IMR-90 (cell line): Measurements from ENCODE around the gene TEKT5. TPM values are rescaled to one million over a fixed set of nuclear protein-coding genes. Genes with fewer than 3 reads are reported as not detected.

Source experiments
- ATAC-seq: fragments of 200-7000 bp; cut with Tn5 transposase; 2 replicates; pipeline ENCODE4 v1.9.1; 2020; ENCODE audit warnings: low read depth, mild to moderate bottlenecking, moderate library complexity
- BruUV-seq: library from RNA; stranded (reverse); fragments of 400-500 nt; replicated peaks from 2 replicates; lab custom pipeline; 2021; lab: Mats Ljungman, UMichigan
- CTCF ChIA-PET: fragments of 300-600 bp; formaldehyde crosslinking; extraction: SDS; loops from one replicate; lab custom pipeline; 2021; ENCODE audit warnings: antibody characterized with exemption; lab: Yijun Ruan, JAX
- POLR2A ChIA-PET: fragments of 300-600 bp; sonication (Branson Sonifier 250); formaldehyde crosslinking; loops from one replicate; lab custom pipeline; 2022; ENCODE audit warnings: antibody characterized with exemption; ENCODE audit not compliant: unreplicated experiment; lab: Charles Lee
- DNase-seq: peaks from one replicate; pipeline ENCODE4 v3.0.0; 2013
- H2AFZ ChIP-seq: replicated peaks from 2 replicates; pipeline ENCODE3; 2013; ENCODE audit warnings: low read length, mild to moderate bottlenecking; ENCODE audit not compliant: poor library complexity
- H2AK5ac ChIP-seq: 2 replicates; pipeline ENCODE4 v1.6.1; 2013; ENCODE audit warnings: low read depth, low read length, inconsistent platforms
- H2AK9ac ChIP-seq: replicated peaks from 2 replicates; pipeline ENCODE3; 2013; ENCODE audit warnings: mild to moderate bottlenecking, low read depth, low read length, moderate library complexity; ENCODE audit not compliant: poor library complexity
- H2BK120ac ChIP-seq: 2 replicates; pipeline ENCODE4 v1.6.1; 2013; ENCODE audit warnings: low read depth, low read length, inconsistent platforms
- H2BK15ac ChIP-seq: 3 replicates; pipeline ENCODE4 v1.6.1; 2013; ENCODE audit warnings: low read depth, low read length, inconsistent platforms
- H2BK20ac ChIP-seq: 2 replicates; pipeline ENCODE4 v1.6.1; 2013; ENCODE audit warnings: low read depth, mild to moderate bottlenecking, inconsistent platforms, low read length, moderate library complexity
- H2BK5ac ChIP-seq: 2 replicates; pipeline ENCODE4 v1.6.1; 2013; ENCODE audit warnings: mild to moderate bottlenecking, low read depth, low read length, inconsistent platforms; ENCODE audit not compliant: poor library complexity, severe bottlenecking
- H3K14ac ChIP-seq: replicated peaks from 2 replicates; pipeline ENCODE4 v1.6.1; 2013; ENCODE audit warnings: low read depth, low read length, inconsistent platforms
- H3K18ac ChIP-seq: 2 replicates; pipeline ENCODE4 v1.6.1; 2013; ENCODE audit warnings: low read depth, low read length, control low read depth
- H3K23ac ChIP-seq: 2 replicates; pipeline ENCODE4 v1.6.1; 2013; ENCODE audit warnings: low read depth, low read length, inconsistent platforms
- H3K27ac ChIP-seq: 2 replicates; pipeline ENCODE4 v1.5.1; 2013; ENCODE audit warnings: mild to moderate bottlenecking, control low read depth, low read length; ENCODE audit not compliant: insufficient read depth
- H3K27me3 ChIP-seq: 2 replicates; pipeline ENCODE4 v1.6.1; 2013; ENCODE audit warnings: low read length; ENCODE audit not compliant: control insufficient read depth, insufficient read depth
- H3K36me3 ChIP-seq: 2 replicates; pipeline ENCODE4 v1.6.1; 2013; ENCODE audit warnings: low read length, mixed read lengths; ENCODE audit not compliant: control insufficient read depth, insufficient read depth
- H3K4ac ChIP-seq: 2 replicates; pipeline ENCODE4 v1.6.1; 2013; ENCODE audit warnings: low read depth, low read length, inconsistent platforms
- H3K4me1 ChIP-seq: 2 replicates; pipeline ENCODE4 v1.6.1; 2013; ENCODE audit warnings: low read length, mixed read lengths; ENCODE audit not compliant: control insufficient read depth, insufficient read depth
- H3K4me2 ChIP-seq: 2 replicates; pipeline ENCODE4 v1.6.1; 2013; ENCODE audit warnings: low read depth, mild to moderate bottlenecking, control low read depth, low read length, moderate library complexity
- H3K4me3 ChIP-seq: 2 replicates; pipeline ENCODE4 v1.5.1; 2013; ENCODE audit warnings: low read depth, mild to moderate bottlenecking, control low read depth, low read length, moderate library complexity; ENCODE audit not compliant: insufficient read depth
- H3K56ac ChIP-seq: 2 replicates; pipeline ENCODE4 v1.6.1; 2013; ENCODE audit warnings: low read length, inconsistent platforms; ENCODE audit not compliant: insufficient read depth; ENCODE audit errors: extremely low read depth
- H3K79me1 ChIP-seq, 2 experiments: 2 replicates each; pipeline ENCODE4 v1.6.1; 2013; ENCODE audit warnings: low read length in 2 of 2, inconsistent platforms in 1 of 2, low read depth in 1 of 2
- H3K9ac ChIP-seq: 2 replicates; pipeline ENCODE4 v1.6.1; 2013; ENCODE audit warnings: low read depth, low read length, control low read depth
- H3K9me1 ChIP-seq: 2 replicates; pipeline ENCODE4 v1.6.1; 2013; ENCODE audit warnings: low read length, inconsistent platforms; ENCODE audit not compliant: insufficient read depth
- H3K9me3 ChIP-seq: 2 replicates; pipeline ENCODE4 v1.6.1; 2013; ENCODE audit warnings: low read length; ENCODE audit not compliant: control insufficient read depth, insufficient read depth
- H4K20me1 ChIP-seq: 2 replicates; pipeline ENCODE4 v1.6.1; 2013; ENCODE audit warnings: low read length, inconsistent platforms; ENCODE audit not compliant: insufficient read depth
- H4K5ac ChIP-seq: 2 replicates; pipeline ENCODE4 v1.6.1; 2013; ENCODE audit warnings: mild to moderate bottlenecking, low read depth, low read length, control low read depth
- H4K8ac ChIP-seq, 2 experiments: 2 replicates each; pipeline ENCODE4 v1.6.1; 2013; ENCODE audit warnings: low read depth in 2 of 2, low read length in 2 of 2, control low read depth in 1 of 2, inconsistent platforms in 1 of 2
- H4K91ac ChIP-seq: 2 replicates; pipeline ENCODE4 v1.6.1; 2013; ENCODE audit warnings: low read depth, low read length, inconsistent platforms; ENCODE audit not compliant: insufficient read depth
- MAZ ChIP-seq: IDR thresholded peaks from 2 replicates; pipeline ENCODE4 v1.6.1; 2012; ENCODE audit warnings: low read depth, mild to moderate bottlenecking, low read length, improper control_type of control experiment, moderate library complexity, borderline replicate concordance
- WGBS, 2 experiments: methylation state at CpG; one replicate each; pipeline versions ENCODE4 v1.1.5 to v1.1.7; 2013; ENCODE audit warnings: missing lambda C conversion rate in 2 of 2; ENCODE audit not compliant: insufficient read length in 1 of 2; ENCODE audit errors: extremely low coverage in 2 of 2; 5-methylcytosine and 5-hydroxymethylcytosine counted together
- dilution Hi-C: fragments of 300-500 bp; cut with HindIII; formaldehyde crosslinking; loops from one replicate; pipeline ENCODE4 v1.14.3; 2018; ENCODE audit warnings: low sequenced_read_pairs; ENCODE audit not compliant: unreplicated experiment
- in situ Hi-C: fragments of 300-500 bp; cut with MboI; formaldehyde crosslinking; loops from 3 replicates; pipeline ENCODE4 v1.14.3; 2019; ENCODE audit warnings: low sequenced_read_pairs, inconsistent platforms, mixed read lengths
- intact Hi-C: fragments of 100-400 bp; cut with micrococcal nuclease; formaldehyde crosslinking; loops from 2 replicates; pipeline ENCODE4 v1.10.0; 2022
- polyA plus RNA-seq, 3 experiments: library from polyadenylated mRNA; depleted of rRNA; stranded (reverse); fragments of >200 nt; gene quantifications; 2 replicates each; pipeline ENCODE4 v1.2.3, GENCODE V29; 2012; ENCODE audit warnings: low replicate concordance in 1 of 3
- total RNA-seq: library from RNA; depleted of rRNA; stranded (reverse); fragments of >200 nt; gene quantifications from 2 replicates; pipeline ENCODE4 v1.2.3, GENCODE V29; 2012

The TEKT5 gene
- total and polyA plus RNA-seq, 2 of the 4 experiments (the other 2 are of a cell fraction) = 0.17 TPM; not detected in 1

- H4K5ac ChIP-seq = no peak overlapping the region
- intact Hi-C loops = no loop called here
- no peak overlapping the region for H2BK5ac ChIP-seq
- ChIA-PET CTCF (no interaction called here), POLR2A (no interaction called here)
- ATAC-seq (no peak), DNase-seq (no peak)
- no peak overlapping the region for H3K56ac ChIP-seq
- no peak for TF ChIP-seq MAZ
- WGBS, 2 experiments = no CpG with 5 or more reads among the region's 4 CpGs
- H2BK20ac ChIP-seq = no peak overlapping the region
- H2BK15ac ChIP-seq = no peak overlapping the region
- no peak overlapping the region for H2AK9ac ChIP-seq
- H3K18ac ChIP-seq = no peak overlapping the region
- H2AK5ac ChIP-seq = no peak overlapping the region
- no peak overlapping the region for H3K23ac ChIP-seq
- H4K20me1 ChIP-seq = no peaks in the 10 kb centered on the region
- no peak overlapping the region for H4K91ac ChIP-seq
- H3K4me2 ChIP-seq = no peak overlapping the region
- no peak overlapping the region for H3K9ac ChIP-seq
- BruUV-seq = no TSS peak
- H3K4me3 ChIP-seq = no peak overlapping the region
- H3K14ac ChIP-seq = no peak overlapping the region
- no peak overlapping the region for H3K27ac ChIP-seq
- H3K9me1 ChIP-seq = no peaks in the 10 kb centered on the region
- H2AFZ ChIP-seq = no peak overlapping the region
- in situ Hi-C loops = no loop called here
- H3K79me1 ChIP-seq = no peaks in the 10 kb centered on the region
- no peak overlapping the region for H2BK120ac ChIP-seq
- no peak overlapping the region for H3K4ac ChIP-seq
- H4K8ac ChIP-seq = no peak overlapping the region
- H3K36me3 ChIP-seq = no peaks in the 10 kb centered on the region
- H3K27me3 ChIP-seq = peaks cover 4% of the 10 kb centered on the region; the same call in 1 of the 2 replicates
- no peaks in the 10 kb centered on the region for H3K9me3 ChIP-seq
- dilution Hi-C loops = no loop called here
- no peaks in the 10 kb centered on the region for H3K4me1 ChIP-seq
These were observed 23.0 kb downstream of the TEKT5 start for GRCh38 chr16:10671729-10672128.
